CD14-positive monocyte (primary cell): Measurements from ENCODE around the gene PIK3C3. TPM values are rescaled to one million over a fixed set of nuclear protein-coding genes. Genes with fewer than 3 reads are reported as not detected.

Source experiments
- DNase-seq, 3 donors: peaks; one replicate each; pipeline ENCODE4 v3.0.0-alpha.2; 2011 to 2022
- H2AFZ ChIP-seq: 2 replicates; pipeline ENCODE4 v1.6.0; 2012; ENCODE audit warnings: mild to moderate bottlenecking, low read depth, low read length, inconsistent platforms; ENCODE audit not compliant: insufficient read depth, poor library complexity, severe bottlenecking
- H3K27ac ChIP-seq, 2 donors: 1 replicate in 1 of 2; 2 replicates in 1 of 2; pipeline ENCODE4 v1.5.1; 2012 to 2013; ENCODE audit warnings: low read length in 2 of 2, control low read depth in 1 of 2, inconsistent platforms in 1 of 2, low read depth in 1 of 2, mild to moderate bottlenecking in 1 of 2
- H3K27me3 ChIP-seq, 2 donors: one replicate each; pipeline versions ENCODE4 v1.6.0 to v1.6.1; 2011 to 2013; ENCODE audit warnings: low read length in 2 of 2; ENCODE audit not compliant: control insufficient read depth in 2 of 2, insufficient read depth in 2 of 2
- H3K36me3 ChIP-seq, 2 donors: replicated peaks in 1 of 2; 1 replicate in 1 of 2; 2 replicates in 1 of 2; pipeline versions ENCODE4 v1.5.1 to v1.6.1; 2012 to 2013; ENCODE audit warnings: low read length in 2 of 2, control low read depth in 1 of 2, inconsistent platforms in 1 of 2, mild to moderate bottlenecking in 1 of 2; ENCODE audit not compliant: insufficient read depth in 2 of 2, control insufficient read depth in 1 of 2
- H3K4me1 ChIP-seq, 2 donors: 1 replicate in 1 of 2; 2 replicates in 1 of 2; pipeline versions ENCODE4 v1.5.1 to v1.6.1; 2012 to 2013; ENCODE audit warnings: low read length in 2 of 2, control low read depth in 1 of 2, inconsistent platforms in 1 of 2, mild to moderate bottlenecking in 1 of 2, moderate library complexity in 1 of 2; ENCODE audit not compliant: insufficient read depth in 2 of 2, control insufficient read depth in 1 of 2
- H3K4me2 ChIP-seq: replicated peaks from 2 replicates; pipeline ENCODE3; 2012; ENCODE audit warnings: low read length, moderate library complexity, mild to moderate bottlenecking; ENCODE audit not compliant: poor library complexity, severe bottlenecking; ENCODE audit errors: extremely low read depth
- H3K4me3 ChIP-seq, 3 experiments: fragments of 200-600 bp in 1 of 3; sonication (generic) in 1 of 3; replicated peaks in 1 of 3; 1 replicate in 2 of 3; 2 replicates in 1 of 3; pipeline ENCODE4 v1.5.1; 2011 to 2013; ENCODE audit warnings: low read length in 3 of 3, mild to moderate bottlenecking in 3 of 3, control low read depth in 2 of 3, low read depth in 2 of 3, inconsistent platforms in 1 of 3, moderate library complexity in 1 of 3
- H3K79me2 ChIP-seq: 2 replicates; pipeline ENCODE4 v1.6.0; 2012; ENCODE audit warnings: mild to moderate bottlenecking, control low read depth, inconsistent platforms, low read length, moderate library complexity; ENCODE audit not compliant: insufficient read depth
- H3K9ac ChIP-seq: 2 replicates; pipeline ENCODE4 v1.6.0; 2017; ENCODE audit warnings: low read length, mild to moderate bottlenecking; ENCODE audit not compliant: insufficient read depth, poor library complexity, severe bottlenecking
- H3K9me3 ChIP-seq, 2 donors: replicated peaks in 1 of 2; 1 replicate in 1 of 2; 2 replicates in 1 of 2; pipeline versions ENCODE4 v1.5.1 to v1.6.1; 2012 to 2013; ENCODE audit warnings: low read length in 2 of 2, control low read depth in 1 of 2; ENCODE audit not compliant: control insufficient read depth in 1 of 2, insufficient read depth in 1 of 2
- H4K20me1 ChIP-seq: 2 replicates; pipeline ENCODE4 v1.6.0; 2012; ENCODE audit warnings: mild to moderate bottlenecking, low read length, control low read depth, moderate library complexity; ENCODE audit not compliant: insufficient read depth
- H3K27ac Mint-ChIP-seq, 7 donors: one replicate each; pipeline ENCODE4 v1.8.0; 2020; ENCODE audit warnings: mild to moderate bottlenecking in 7 of 7, mixed read lengths in 7 of 7, moderate library complexity in 6 of 7, inconsistent platforms in 2 of 7
- H3K27me3 Mint-ChIP-seq, 3 donors: one replicate each; pipeline ENCODE4 v1.8.0; 2021 to 2022; ENCODE audit warnings: low read depth in 3 of 3, mild to moderate bottlenecking in 3 of 3, mixed read lengths in 3 of 3, moderate library complexity in 3 of 3, inconsistent platforms in 1 of 3
- H3K36me3 Mint-ChIP-seq, 2 donors: one replicate each; pipeline ENCODE4 v1.8.0; 2020; ENCODE audit warnings: mixed read lengths in 2 of 2, inconsistent platforms in 1 of 2, mild to moderate bottlenecking in 1 of 2
- H3K4me1 Mint-ChIP-seq: one replicate; pipeline ENCODE4 v1.8.0; 2020; ENCODE audit warnings: mild to moderate bottlenecking, mixed read lengths
- H3K4me3 Mint-ChIP-seq, 2 donors: one replicate each; pipeline ENCODE4 v1.8.0; 2020; ENCODE audit warnings: mild to moderate bottlenecking in 2 of 2, mixed read lengths in 2 of 2, moderate library complexity in 1 of 2
- H3K9me3 Mint-ChIP-seq, 7 donors: one replicate each; pipeline ENCODE4 v1.8.0; 2020 to 2022; ENCODE audit warnings: mixed read lengths in 7 of 7, mild to moderate bottlenecking in 6 of 7, moderate library complexity in 6 of 7, inconsistent platforms in 2 of 7
- WGBS: methylation state at CpG from one replicate; pipeline ENCODE4 v1.1.5; 2013; ENCODE audit warnings: missing lambda C conversion rate; ENCODE audit not compliant: insufficient coverage; 5-methylcytosine and 5-hydroxymethylcytosine counted together
- intact Hi-C, 2 donors: fragments of 100-400 bp; cut with micrococcal nuclease; formaldehyde crosslinking; loops; one replicate each; pipeline versions ENCODE4 v1.15.0 to v1.15.1; 2023
- polyA plus RNA-seq, 3 donors: library from polyadenylated mRNA; depleted of rRNA in 1 of 3; unstranded in 2 of 3; stranded (reverse) in 1 of 3; fragments of 300-500 nt in 2 of 3; fragments of >200 nt in 1 of 3; fragmentation: Illumina TruSeq in 2 of 3; gene quantifications; 1 replicate in 2 of 3; 2 replicates in 1 of 3; pipeline ENCODE4 v1.2.3, GENCODE V29; 2012 to 2021
- TF ChIP-seq, protein P1 (sequence below): fragments of 200-600 bp; IDR thresholded peaks from one replicate; pipeline ENCODE4 v1.8.0; 2022; ENCODE audit warnings: antibody characterized with exemption, mild to moderate bottlenecking

PIK3C3 gene
- polyA plus RNA-seq, 3 donors: 16.5 to 29.1 (median 25.9) TPM

DNA sequence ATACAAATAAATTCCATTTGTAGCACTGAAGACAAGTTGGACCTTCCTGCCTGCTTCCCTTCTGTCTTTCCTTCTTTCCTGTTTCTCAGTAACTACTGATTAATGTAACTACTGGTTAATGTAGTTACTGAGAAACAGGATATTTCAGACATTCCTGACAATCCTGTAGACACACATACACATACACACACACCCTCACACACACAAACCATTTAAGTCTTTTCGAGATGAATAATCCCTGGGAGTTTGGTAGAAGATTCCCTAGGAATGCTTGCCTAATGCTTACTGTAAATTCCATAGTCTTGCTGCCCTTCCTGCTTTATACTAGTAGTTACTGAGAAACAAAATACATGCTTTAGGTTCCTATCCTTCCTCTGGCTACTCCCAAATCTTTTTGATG lies 83.9 kb downstream of the PIK3C3 start:
- TF ChIP-seq, protein P1, sequence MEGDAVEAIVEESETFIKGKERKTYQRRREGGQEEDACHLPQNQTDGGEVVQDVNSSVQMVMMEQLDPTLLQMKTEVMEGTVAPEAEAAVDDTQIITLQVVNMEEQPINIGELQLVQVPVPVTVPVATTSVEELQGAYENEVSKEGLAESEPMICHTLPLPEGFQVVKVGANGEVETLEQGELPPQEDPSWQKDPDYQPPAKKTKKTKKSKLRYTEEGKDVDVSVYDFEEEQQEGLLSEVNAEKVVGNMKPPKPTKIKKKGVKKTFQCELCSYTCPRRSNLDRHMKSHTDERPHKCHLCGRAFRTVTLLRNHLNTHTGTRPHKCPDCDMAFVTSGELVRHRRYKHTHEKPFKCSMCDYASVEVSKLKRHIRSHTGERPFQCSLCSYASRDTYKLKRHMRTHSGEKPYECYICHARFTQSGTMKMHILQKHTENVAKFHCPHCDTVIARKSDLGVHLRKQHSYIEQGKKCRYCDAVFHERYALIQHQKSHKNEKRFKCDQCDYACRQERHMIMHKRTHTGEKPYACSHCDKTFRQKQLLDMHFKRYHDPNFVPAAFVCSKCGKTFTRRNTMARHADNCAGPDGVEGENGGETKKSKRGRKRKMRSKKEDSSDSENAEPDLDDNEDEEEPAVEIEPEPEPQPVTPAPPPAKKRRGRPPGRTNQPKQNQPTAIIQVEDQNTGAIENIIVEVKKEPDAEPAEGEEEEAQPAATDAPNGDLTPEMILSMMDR: no peak

DNA sequence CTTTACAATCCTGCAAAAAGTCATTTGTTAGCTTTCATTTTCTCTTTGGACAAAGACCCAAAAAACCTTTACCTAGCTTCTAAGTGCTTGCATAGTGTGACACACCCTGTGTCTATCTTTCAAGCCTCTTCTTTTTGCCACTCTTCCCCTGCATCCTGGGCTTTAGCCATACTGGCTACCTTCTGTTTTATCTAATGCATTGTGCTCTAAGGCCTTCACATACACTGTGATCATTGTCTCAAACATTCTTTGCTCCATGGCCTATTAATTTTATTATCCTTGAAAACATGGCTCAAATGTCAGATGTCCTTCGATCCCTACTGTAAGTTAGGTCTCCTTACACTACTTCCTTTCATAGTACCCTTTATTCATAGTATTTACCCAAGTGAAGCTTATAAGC lies 84.4 kb downstream of the PIK3C3 start:
- Histone ChIP-seq H3K27me3 (no peaks in the 10 kb centered on the region), H3K9me3 (no peaks in the 10 kb centered on the region), H3K36me3 (peaks cover 84 to 97% of the 10 kb centered on the region in 2 donors), H3K27ac (no peak overlapping the region), H3K4me2 (no peak overlapping the region), H3K4me3 (no peak overlapping the region), H4K20me1 (no peaks in the 10 kb centered on the region), H3K4me1 (no peaks in the 10 kb centered on the region), H3K79me2 (no peaks in the 10 kb centered on the region), H2AFZ (no peak overlapping the region), H3K9ac (no peak overlapping the region)
- intact Hi-C loops: no loop called here
- no peaks in the 10 kb centered on the region for H3K27me3 Mint-ChIP-seq
- TF ChIP-seq, protein P1: no peak
- H3K4me3 Mint-ChIP-seq: no peak overlapping the region
- WGBS: no CpG with 5 or more reads among the region's 1 CpG
- peaks cover 77 to 90% of the 10 kb centered on the region in 2 donors for H3K36me3 Mint-ChIP-seq
- no peaks in the 10 kb centered on the region for H3K9me3 Mint-ChIP-seq
- H3K27ac Mint-ChIP-seq: no peak overlapping the region
- no peaks in the 10 kb centered on the region for H3K4me1 Mint-ChIP-seq
- no peak for DNase-seq

More for the DNA sequence above, 83.9 kb downstream of the PIK3C3 start:
- Mint-ChIP-seq H3K4me3 (no peak overlapping the region), H3K27me3 (no peaks in the 10 kb centered on the region), H3K4me1 (no peaks in the 10 kb centered on the region), H3K9me3 (no peaks in the 10 kb centered on the region), H3K27ac (no peak overlapping the region), H3K36me3 (peaks cover 76 to 90% of the 10 kb centered on the region in 2 donors)
- H3K9me3 ChIP-seq: no peaks in the 10 kb centered on the region
- no peak overlapping the region for H3K9ac ChIP-seq
- no peak overlapping the region for H3K4me3 ChIP-seq
- no peak for DNase-seq
- no peaks in the 10 kb centered on the region for H3K79me2 ChIP-seq
- intact Hi-C loops: no loop called here
- no peaks in the 10 kb centered on the region for H3K27me3 ChIP-seq
- no peak overlapping the region for H3K27ac ChIP-seq
- H3K36me3 ChIP-seq: peaks cover 84 to 97% of the 10 kb centered on the region in 2 donors
- no peak overlapping the region for H3K4me2 ChIP-seq
- no CpG with 5 or more reads among the region's 1 CpG for WGBS
- no peaks in the 10 kb centered on the region for H3K4me1 ChIP-seq
- H2AFZ ChIP-seq: no peak overlapping the region
- H4K20me1 ChIP-seq: no peaks in the 10 kb centered on the region
